NCI-H1105 (cell line): ENCODE data around the gene ATXN1.
"Not testable (repeated sequence)": the region's sequence is repeated elsewhere in the genome, so short reads cannot be mapped to it uniquely, and the experiment has no call there.

ENCODE experiments used
- DNase-seq: peaks from one replicate; lab custom pipeline; 2025; lab: John Stamatoyannopoulos, UW

Gene ATXN1

GRCh38 chr6:16568128-16568527 is 193.1 kb downstream of the ATXN1 start:
- DNase-seq, result no peak

- DNase-seq, result no peak
These were observed 194.2 kb downstream of the ATXN1 start for GRCh38 chr6:16567071-16567470.

- DNase-seq, result no peak
These were observed 196.8 kb downstream of the ATXN1 start for GRCh38 chr6:16564436-16564835.

- DNase-seq, result no peak
These were observed 197.5 kb downstream of the ATXN1 start for GRCh38 chr6:16563628-16564240.

- DNase-seq, result no peak
These were observed 198.8 kb downstream of the ATXN1 start for GRCh38 chr6:16562498-16562897.

- no peak for DNase-seq
These were observed 202.2 kb downstream of the ATXN1 start for GRCh38 chr6:16559071-16559470.

GRCh38 chr6:16555550-16555949 is 205.7 kb downstream of the ATXN1 start:
- no peak for DNase-seq

GRCh38 chr6:16553531-16553930 is 207.7 kb downstream of the ATXN1 start:
- no peak for DNase-seq

- no peak for DNase-seq
These were observed 209.8 kb downstream of the ATXN1 start for GRCh38 chr6:16551466-16551865.

GRCh38 chr6:16548121-16548520 is 213.1 kb downstream of the ATXN1 start:
- no peak for DNase-seq

GRCh38 chr6:16547587-16547986 is 213.7 kb downstream of the ATXN1 start:
- DNase-seq, result no peak

GRCh38 chr6:16546861-16547260 is 214.4 kb downstream of the ATXN1 start:
- DNase-seq, result no peak

GRCh38 chr6:16545382-16545781 is 215.9 kb downstream of the ATXN1 start:
- no peak for DNase-seq

- no peak for DNase-seq
These were observed 216.7 kb downstream of the ATXN1 start for GRCh38 chr6:16544521-16544920.

- DNase-seq, result no peak
These were observed 217.3 kb downstream of the ATXN1 start for GRCh38 chr6:16544006-16544405.

- DNase-seq, result no peak
These were observed 217.7 kb downstream of the ATXN1 start for GRCh38 chr6:16543521-16543920.

- DNase-seq, result no peak
These were observed 219.2 kb downstream of the ATXN1 start for GRCh38 chr6:16542070-16542469.

- no peak for DNase-seq
These were observed 220.2 kb downstream of the ATXN1 start for GRCh38 chr6:16540804-16541752.

GRCh38 chr6:16540383-16540782 is 220.9 kb downstream of the ATXN1 start:
- DNase-seq, result not testable (repeated sequence)

- DNase-seq, result no peak
These were observed 222.0 kb downstream of the ATXN1 start for GRCh38 chr6:16539086-16539931.

- DNase-seq, result no peak
These were observed 225.7 kb downstream of the ATXN1 start for GRCh38 chr6:16535564-16535963.

GRCh38 chr6:16533721-16534136 is 227.5 kb downstream of the ATXN1 start:
- DNase-seq, result no peak
